ENCODE data around the gene DCAF15.

- TF ChIP-seq POLR2AphosphoS5 (IDR thresholded peaks at IDR 0.05; ENCODE audit: low read depth, low read length) (no peak), POLR2A (IDR thresholded peaks at IDR 0.05; ENCODE audit: low read depth, low read length) (no peak), TAF1 (IDR thresholded peaks at IDR 0.05; ENCODE audit: borderline replicate concordance, low read depth, low read length) (no peak)
These were observed 48.5 kb downstream of the DCAF15 start for GRCh38 chr19:14000691-14001375.
